ENCODE results near the gene FOXN3. TPM values are rescaled to one million over a fixed set of nuclear protein-coding genes. Genes with fewer than 3 reads are reported as not detected.

Gene FOXN3
- total RNA-seq, 1 experiment from 2014 or later = 8.8 TPM

DNA sequence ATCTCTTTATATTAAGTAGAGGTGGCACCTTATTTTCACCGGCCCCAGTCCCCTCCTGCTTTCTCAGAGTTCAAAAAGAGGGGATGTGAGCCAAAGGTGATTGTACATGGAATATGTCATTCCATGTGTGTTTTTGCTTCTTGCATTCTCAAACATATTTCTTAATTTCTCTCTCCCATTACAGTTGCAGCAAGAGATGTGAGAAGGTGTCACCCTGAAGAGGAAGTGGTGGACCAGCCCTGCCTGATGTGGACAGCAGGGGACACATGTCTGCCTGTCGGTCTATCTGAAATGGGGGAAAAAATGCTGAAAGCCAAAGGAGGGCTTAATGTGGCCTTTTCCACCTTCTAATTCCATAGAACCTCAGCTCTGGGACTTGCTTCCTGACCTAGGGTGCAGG is 1.9 kb upstream of the FOXN3 start:
- Histone ChIP-seq H3K27ac (ENCODE audit: low read length) (no peak overlapping the region), H3K27me3 (ENCODE audit: control insufficient read depth, insufficient read depth, low read length) (no peaks in the 10 kb centered on the region; the same call in 1 of the 2 replicates), H3K36me3 (ENCODE audit: control insufficient read depth, insufficient read depth, low read length) (no peaks in the 10 kb centered on the region), H3K9me3 (ENCODE audit: control insufficient read depth, insufficient read depth, low read depth, low read length) (no peaks in the 10 kb centered on the region), H3K4me3 (ENCODE audit: low read depth in 2 of 2, low read length in 2 of 2) (no peak overlapping the region), H3K4me1 (ENCODE audit: control insufficient read depth, insufficient read depth, low read length) (no peaks in the 10 kb centered on the region)
- no TSS peak for BruUV-seq (replicated peaks)
- ChIA-PET POLR2A (no interaction called here), CTCF (no interaction called here)
- TF ChIP-seq, protein P1, sequence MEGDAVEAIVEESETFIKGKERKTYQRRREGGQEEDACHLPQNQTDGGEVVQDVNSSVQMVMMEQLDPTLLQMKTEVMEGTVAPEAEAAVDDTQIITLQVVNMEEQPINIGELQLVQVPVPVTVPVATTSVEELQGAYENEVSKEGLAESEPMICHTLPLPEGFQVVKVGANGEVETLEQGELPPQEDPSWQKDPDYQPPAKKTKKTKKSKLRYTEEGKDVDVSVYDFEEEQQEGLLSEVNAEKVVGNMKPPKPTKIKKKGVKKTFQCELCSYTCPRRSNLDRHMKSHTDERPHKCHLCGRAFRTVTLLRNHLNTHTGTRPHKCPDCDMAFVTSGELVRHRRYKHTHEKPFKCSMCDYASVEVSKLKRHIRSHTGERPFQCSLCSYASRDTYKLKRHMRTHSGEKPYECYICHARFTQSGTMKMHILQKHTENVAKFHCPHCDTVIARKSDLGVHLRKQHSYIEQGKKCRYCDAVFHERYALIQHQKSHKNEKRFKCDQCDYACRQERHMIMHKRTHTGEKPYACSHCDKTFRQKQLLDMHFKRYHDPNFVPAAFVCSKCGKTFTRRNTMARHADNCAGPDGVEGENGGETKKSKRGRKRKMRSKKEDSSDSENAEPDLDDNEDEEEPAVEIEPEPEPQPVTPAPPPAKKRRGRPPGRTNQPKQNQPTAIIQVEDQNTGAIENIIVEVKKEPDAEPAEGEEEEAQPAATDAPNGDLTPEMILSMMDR (IDR thresholded peaks at IDR 0.05) = no peak
- TF ChIP-seq, protein P2, sequence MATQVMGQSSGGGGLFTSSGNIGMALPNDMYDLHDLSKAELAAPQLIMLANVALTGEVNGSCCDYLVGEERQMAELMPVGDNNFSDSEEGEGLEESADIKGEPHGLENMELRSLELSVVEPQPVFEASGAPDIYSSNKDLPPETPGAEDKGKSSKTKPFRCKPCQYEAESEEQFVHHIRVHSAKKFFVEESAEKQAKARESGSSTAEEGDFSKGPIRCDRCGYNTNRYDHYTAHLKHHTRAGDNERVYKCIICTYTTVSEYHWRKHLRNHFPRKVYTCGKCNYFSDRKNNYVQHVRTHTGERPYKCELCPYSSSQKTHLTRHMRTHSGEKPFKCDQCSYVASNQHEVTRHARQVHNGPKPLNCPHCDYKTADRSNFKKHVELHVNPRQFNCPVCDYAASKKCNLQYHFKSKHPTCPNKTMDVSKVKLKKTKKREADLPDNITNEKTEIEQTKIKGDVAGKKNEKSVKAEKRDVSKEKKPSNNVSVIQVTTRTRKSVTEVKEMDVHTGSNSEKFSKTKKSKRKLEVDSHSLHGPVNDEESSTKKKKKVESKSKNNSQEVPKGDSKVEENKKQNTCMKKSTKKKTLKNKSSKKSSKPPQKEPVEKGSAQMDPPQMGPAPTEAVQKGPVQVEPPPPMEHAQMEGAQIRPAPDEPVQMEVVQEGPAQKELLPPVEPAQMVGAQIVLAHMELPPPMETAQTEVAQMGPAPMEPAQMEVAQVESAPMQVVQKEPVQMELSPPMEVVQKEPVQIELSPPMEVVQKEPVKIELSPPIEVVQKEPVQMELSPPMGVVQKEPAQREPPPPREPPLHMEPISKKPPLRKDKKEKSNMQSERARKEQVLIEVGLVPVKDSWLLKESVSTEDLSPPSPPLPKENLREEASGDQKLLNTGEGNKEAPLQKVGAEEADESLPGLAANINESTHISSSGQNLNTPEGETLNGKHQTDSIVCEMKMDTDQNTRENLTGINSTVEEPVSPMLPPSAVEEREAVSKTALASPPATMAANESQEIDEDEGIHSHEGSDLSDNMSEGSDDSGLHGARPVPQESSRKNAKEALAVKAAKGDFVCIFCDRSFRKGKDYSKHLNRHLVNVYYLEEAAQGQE (IDR thresholded peaks at IDR 0.05; ENCODE audit: insufficient read depth in 1 of 2, low read depth in 2 of 2, low read length in 1 of 2) = no peak
- TF ChIP-seq SIN3A (IDR thresholded peaks at IDR 0.05; ENCODE audit: borderline replicate concordance, insufficient read depth, low read depth, low read length) = no peak
- TF ChIP-seq POLR2AphosphoS5 (IDR thresholded peaks at IDR 0.05; ENCODE audit: low read depth, low read length) = no peak
- no peak for TF ChIP-seq TCF7L2 (IDR thresholded peaks at IDR 0.05; ENCODE audit: low read depth, low read length)
- in situ Hi-C loops (cut with HindIII; ENCODE audit: low pct_unique_long_range_greater_than_20kb, low sequenced_read_pairs) = no loop called here
- no peak for DNase-seq (ENCODE audit: low read depth, low spot score)
- intact Hi-C loops (cut with micrococcal nuclease; ENCODE audit: unreplicated experiment) = loop anchor here (5.0 kb wide), 1 partner anchor 377 kb away; no protein-coding TSS in a partner anchor
- no peak for ATAC-seq

DNA sequence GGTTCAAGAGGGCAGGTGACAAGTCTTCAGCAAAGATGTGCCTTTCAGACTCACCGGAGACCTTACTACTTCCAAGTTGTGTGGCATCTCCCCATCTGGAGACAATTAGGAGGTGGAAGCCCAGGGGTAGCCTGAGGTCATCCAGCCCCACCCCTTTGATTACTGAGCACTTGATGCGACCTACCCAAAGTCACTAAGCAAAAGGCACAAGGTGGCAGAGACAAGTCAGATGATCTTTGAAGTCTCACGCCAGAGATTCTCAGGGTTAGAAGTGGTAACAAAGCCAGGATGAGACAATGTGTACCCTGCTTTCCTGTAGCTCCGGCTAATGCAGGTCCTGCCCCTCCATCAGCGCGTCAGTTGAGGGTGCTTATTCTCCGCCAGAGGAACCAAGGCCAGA is 1.4 kb upstream of the FOXN3 start:
- Histone ChIP-seq H3K4me3 (ENCODE audit: low read depth in 2 of 2, low read length in 2 of 2) (no peak overlapping the region), H3K27me3 (ENCODE audit: control insufficient read depth, insufficient read depth, low read length) (no peaks in the 10 kb centered on the region), H3K9me3 (ENCODE audit: control insufficient read depth, insufficient read depth, low read depth, low read length) (no peaks in the 10 kb centered on the region), H3K4me1 (ENCODE audit: control insufficient read depth, insufficient read depth, low read length) (no peaks in the 10 kb centered on the region), H3K27ac (ENCODE audit: low read length) (no peak overlapping the region), H3K36me3 (ENCODE audit: control insufficient read depth, insufficient read depth, low read length) (no peaks in the 10 kb centered on the region)
- in situ Hi-C loops (cut with HindIII; ENCODE audit: low pct_unique_long_range_greater_than_20kb, low sequenced_read_pairs) (no loop called here), intact Hi-C loops (cut with micrococcal nuclease; ENCODE audit: unreplicated experiment) (loop anchor here (5.0 kb wide), 1 partner anchor 376 kb away; no protein-coding TSS in a partner anchor)
- no peak for TF ChIP-seq TCF7L2 (IDR thresholded peaks at IDR 0.05; ENCODE audit: low read depth, low read length)
- TF ChIP-seq, protein P2 (IDR thresholded peaks at IDR 0.05; ENCODE audit: insufficient read depth in 1 of 2, low read depth in 2 of 2, low read length in 1 of 2) = no peak
- no peak for TF ChIP-seq SIN3A (IDR thresholded peaks at IDR 0.05; ENCODE audit: borderline replicate concordance, insufficient read depth, low read depth, low read length)
- TF ChIP-seq POLR2AphosphoS5 (IDR thresholded peaks at IDR 0.05; ENCODE audit: low read depth, low read length) = no peak
- TF ChIP-seq, protein P1 (IDR thresholded peaks at IDR 0.05) = no peak
- no TSS peak for BruUV-seq (replicated peaks)
- DNase-seq (ENCODE audit: low read depth, low spot score) (no peak), ATAC-seq (no peak)
- ChIA-PET POLR2A (no interaction called here), CTCF (no interaction called here)
